HG02678 (cell line): ENCODE results near the gene CAPZB.

Experiments
- ATAC-seq: cut with Tn5 transposase; IDR thresholded peaks from one replicate; pipeline ENCODE4 v1.9.1; 2021; ENCODE audit warnings: mild to moderate bottlenecking, moderate library complexity; ENCODE audit not compliant: unreplicated experiment

CAPZB gene

DNA sequence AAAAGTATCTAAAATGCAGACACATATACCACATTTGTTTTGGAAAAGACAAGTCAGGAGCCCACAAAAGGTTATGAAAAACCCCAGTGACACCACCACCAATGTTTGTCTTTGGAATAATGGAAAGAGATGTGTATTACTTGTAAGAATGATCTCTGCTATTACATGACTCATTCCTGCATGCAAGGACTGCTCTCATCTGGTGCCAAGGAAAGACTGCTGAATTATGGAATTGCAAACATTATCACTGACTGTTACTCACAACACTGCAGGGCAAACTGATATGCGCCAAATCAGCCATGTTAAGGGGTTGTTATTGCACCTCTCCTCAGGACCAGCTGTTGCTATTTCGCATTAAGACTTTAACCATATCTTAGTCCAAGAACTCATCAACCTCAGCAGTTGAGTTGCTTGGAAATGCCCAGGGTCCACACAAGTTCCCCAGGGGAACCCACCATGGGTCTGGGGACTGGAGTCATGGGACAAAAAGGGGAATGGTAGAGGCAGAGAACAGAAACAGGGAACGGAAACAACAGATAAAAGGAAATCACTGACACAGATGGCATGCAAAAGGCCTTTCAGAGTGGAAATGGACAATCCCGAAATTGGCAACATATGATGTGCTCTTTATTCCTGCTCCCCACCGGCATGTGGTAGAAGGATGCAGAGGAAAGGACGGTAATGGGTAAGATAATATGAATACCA lies 34.4 kb downstream of the CAPZB start:
- no peak for ATAC-seq

DNA sequence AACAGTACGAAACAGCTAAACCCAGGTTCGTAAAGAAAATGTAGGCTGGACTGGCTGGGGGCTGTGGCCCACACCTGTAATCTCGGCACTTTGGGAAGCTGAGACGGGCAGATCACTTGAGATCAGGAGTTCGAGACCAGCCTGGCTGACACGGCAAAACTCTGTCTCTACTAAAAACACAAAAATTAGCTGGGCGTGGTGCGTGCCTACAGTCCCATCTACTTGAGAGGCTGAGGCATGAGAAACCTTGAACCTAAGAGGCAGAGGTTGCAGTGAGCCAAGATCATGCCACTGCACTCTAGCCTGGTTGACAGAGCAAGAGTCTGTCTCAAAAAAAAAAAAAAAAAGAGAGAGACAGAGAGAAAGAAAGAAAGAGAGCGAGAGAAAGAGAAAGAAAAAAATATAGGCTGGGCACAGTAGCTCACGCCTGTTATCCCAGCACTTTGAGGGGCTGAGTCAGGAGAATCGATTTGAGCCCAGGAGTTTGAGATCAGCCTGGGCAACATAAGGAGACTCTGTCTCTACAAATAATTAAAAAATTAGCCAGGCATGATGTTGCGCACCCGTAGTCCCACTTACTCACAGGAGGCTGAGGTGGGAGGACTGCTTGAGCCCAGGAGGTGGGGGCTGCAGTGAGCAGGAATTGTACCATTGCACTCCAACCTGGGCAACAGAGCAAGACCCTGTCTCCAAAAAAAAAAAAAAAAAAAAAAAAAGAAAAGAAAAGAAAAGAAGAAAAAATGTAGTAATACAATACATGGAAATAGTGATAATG lies 35.7 kb downstream of the CAPZB start:
- no peak for ATAC-seq

DNA sequence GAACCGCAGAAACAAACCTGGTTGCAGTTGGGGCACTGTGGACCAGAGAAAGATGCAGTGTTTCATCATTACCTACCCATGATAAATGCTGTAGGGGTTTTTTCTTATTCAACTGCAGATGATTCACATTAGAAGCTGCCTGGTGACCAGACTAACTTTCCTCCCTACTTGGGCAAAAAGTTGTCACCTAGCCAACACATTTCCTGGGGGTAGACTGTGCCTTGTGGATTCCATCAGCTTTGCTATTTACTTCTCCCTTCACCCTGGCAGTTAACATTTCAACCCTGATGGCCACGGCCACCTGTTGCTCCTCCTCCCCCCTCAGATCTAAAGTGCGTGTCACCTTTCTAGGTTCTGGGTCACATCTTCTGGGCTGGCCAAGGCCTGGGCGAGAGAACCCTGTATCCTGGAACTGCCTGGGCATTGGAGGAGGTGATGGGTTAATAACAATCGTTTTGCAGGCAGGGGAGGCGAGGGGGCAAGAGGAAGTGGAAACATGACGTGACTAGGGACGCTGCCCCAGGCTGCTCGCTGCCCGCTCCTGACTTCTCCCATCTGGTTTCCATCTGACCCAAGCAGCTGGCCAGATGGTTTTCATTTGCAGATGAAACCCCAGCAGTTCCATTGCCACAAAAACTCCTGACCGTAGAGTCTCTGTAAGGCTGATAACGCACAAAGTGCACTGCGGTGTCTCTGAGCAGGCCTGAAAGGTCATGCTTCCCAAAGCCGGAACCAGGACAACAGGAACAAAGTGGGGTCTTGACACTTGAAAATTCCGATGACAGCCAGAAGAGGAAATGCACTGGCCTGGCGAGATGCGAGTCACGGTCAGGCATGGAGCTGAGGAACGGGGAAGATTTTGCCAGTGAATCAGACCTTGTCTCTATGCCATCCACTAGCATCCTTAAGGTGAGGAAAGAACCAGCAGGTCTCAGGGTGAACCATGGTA lies 36.6 kb downstream of the CAPZB start:
- ATAC-seq = no peak

DNA sequence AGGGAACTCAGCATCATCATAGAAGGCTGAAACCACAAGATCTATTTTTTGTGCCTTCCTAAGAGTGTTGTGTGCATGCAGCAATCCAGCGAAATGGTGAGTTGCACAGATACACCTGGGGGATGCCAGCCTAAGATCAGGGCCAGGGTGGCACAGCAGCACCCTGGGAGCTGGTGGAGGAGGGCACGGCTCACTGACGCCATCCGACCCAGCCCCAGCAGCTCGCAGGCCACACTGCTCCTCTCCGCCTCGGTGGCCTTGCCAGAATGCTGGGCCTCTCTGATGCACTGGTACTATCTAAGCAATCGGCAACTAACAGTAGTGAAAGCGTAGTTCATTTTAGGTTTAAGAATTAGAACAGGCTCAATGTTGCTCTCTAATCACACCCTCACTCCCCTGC lies 37.8 kb downstream of the CAPZB start:
- no peak for ATAC-seq

DNA sequence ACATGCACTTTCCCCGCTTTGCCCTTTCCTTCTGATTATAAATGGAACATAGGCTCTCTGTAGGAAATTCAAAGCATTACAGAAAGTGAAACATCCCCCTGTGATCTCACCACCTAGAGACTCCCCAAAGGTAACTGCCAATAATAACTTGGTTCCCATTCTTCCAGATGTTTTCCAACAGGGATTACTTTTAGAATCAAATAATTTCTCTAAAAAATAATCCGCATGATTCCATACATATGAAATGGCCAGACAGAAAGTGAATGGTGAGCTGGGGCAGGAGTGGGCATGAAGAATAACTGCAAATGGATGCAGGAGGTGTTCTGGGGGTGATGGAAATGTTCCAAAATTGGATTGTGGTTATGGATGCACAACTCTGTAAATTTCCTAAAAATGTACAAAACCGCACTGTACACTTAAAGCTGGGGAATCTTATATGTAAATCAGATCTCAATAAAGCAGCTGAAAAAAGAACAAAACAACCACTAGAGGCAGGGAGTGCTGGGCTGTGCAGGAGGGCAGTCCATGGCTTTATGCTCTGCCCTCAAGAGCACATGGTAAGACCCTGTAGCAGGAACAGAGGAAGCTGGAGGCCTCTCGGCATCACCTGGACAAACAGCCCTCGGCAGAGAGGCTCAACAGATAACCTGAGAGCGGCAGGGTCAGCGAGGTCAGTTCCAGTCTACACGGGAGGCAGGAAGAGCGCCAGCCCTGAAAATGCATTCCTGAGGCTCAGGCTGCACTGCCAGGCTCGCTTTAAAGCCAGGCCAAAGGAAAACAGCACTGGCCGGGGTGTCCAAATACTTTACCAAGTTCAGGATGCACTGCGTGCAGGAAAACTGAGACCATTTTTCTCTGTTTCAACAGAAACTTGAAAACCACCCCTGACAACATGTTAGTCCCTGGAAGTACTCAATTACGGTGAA lies 39.7 kb downstream of the CAPZB start:
- no peak for ATAC-seq

DNA sequence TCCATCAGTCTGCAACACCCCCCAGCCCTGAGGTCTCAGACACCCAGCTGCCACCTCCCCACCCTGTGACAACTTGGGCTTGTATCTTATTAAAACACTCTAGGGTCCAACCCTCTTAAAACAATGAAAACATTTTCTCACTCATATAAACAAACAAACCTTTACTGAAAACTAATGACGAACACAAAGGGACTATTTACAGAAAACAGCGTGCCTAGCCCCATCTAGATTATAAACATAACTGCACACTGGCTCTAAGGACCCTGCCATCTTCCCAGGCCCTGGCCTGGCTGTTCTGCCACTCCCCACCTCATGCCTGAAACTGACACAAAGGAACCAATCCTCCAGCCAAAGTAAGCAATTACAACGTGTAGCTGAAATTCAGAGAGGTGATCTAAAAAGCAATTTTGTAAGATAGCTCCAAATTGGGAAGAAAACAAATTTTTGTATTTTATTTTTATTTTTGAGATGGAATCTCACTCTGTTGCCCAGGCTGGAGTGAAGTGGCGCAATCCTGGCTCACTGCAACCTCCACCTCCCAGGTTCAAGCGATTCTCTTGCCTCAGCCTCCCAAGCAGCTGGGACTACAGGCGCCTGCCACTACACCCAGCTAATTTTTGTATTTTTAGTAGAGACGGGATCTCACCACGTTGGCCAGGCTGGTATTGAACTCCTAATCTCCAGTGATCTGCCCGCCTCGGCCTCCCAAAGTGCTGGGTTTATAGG lies 40.9 kb downstream of the CAPZB start:
- ATAC-seq = no peak

DNA sequence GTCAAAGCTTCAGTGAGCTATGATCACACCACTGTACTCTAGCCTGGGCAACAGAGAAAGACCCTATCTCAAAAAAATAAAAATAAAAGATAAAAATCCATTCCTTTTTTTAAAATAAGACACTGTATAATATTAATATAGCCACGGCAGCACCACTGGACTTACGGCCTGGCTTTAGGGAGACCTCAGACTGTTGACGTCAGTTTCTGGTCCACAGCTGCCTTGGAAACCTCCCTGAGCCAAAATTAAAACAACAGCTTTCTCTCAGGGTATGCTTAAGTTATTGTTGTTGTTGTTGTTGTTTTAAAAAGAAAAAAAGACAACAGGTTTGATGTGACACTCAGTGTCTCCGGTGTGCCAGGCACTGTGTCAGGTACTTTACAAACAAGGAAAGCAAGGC lies 42.0 kb downstream of the CAPZB start:
- no peak for ATAC-seq

DNA sequence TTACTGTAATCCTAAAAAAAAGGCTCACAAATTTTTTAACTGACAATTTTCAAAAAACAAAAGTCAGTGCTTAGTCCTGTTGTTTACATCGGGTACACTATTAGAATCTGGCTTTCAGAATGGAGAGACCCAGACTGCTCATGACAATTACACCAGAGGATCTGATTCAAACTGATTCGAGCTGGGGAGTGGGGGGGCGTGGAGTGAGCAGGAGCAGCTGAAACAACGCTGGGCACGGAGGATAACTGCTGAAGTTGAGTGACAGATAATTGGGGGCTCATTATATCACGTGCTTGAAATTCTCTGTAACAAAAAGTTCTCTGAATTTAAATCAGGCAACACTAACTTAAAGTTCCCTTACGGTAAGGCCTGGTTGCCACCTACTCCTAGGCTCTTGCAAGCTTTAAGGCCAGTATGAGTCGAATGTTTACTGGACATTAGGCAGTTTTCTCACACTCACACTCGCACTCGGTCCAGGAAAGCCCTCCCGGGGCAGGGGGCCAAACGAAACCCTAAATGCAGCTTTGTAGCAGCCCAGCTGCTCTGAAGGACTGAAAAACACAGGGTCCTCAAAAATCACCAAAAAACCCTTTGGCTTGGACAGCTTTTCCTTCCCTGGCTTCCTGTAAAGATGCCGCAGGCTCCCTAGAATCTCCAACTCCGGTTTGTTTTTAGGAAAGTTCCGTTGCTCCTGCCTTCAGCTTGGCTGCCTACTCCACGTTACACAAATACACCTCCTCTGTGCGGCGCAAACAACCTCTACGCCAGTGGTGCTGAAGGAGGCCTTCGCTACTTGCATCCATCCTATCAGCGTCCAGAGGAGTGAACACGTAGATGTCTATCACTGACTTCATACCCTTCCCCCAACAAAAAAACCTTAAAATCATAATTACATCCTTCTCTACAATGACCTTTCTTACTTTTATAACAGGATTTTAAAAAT lies 42.9 kb downstream of the CAPZB start:
- ATAC-seq = no peak

DNA sequence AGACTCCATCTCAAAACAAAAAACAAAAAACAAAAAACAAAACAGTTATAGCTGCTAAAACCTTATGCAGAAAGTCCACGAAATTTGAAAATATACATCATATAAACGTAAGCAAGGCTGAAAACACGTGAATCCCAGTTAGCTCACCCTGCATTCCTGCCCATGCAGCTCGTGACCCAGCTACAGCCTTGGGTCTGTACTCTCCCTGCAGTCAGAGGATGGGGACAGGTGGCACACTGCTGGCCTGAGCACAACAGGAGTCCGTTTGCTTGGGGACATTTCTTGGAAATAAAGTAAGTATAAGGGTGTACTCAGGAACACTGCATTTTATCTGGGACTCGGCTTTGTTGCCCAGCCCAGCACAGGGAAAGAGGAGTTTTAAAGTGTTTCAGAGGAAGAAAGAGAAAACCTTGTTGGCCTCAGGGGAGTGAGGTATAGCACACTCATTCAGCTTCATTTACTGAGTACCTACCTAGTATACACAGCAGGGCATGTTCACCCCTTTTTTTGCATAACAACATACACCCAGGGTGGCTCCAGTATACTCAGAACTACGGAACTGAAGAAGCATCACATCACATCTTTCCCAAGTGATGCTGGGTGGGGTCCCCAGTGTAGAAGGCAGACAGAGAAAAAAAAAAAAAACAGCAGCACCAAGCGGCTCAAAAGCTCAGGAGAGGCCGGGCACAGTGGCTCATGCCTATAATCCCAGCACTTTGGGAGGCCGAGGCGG lies 44.1 kb downstream of the CAPZB start:
- no peak for ATAC-seq

DNA sequence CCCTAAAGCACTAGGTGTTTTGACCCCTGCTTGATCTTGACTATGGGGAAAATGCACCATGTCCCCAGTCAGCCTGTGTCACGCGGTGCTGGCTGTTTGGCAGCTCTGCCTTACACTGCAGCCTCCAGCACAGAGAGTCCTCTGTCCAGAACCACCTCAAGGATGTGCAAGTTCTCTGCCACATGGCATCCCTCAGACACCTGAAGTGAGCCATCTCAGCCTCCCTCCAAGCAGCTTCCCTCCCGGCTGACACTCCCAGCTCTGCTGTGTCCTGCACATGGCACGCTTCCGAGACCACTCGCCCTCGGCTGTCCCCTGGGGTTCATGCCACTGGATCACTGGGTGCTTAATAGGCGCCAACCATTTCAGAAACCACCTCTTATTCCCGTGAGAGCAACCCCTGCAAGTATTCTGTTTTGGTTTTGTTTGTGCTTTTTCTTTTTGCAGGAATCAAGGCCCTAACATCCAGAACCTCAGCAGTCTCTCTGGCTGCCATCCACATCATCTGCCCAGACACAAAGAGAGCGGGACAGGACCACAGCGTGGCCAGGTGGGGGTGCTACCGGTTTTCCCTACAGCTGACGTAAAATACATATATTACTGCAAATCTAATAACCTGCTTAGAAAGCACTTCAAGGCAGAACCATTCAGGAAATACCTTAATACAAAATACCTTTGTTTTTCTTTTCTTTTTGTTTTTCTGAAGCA lies 45.7 kb downstream of the CAPZB start:
- no peak for ATAC-seq

DNA sequence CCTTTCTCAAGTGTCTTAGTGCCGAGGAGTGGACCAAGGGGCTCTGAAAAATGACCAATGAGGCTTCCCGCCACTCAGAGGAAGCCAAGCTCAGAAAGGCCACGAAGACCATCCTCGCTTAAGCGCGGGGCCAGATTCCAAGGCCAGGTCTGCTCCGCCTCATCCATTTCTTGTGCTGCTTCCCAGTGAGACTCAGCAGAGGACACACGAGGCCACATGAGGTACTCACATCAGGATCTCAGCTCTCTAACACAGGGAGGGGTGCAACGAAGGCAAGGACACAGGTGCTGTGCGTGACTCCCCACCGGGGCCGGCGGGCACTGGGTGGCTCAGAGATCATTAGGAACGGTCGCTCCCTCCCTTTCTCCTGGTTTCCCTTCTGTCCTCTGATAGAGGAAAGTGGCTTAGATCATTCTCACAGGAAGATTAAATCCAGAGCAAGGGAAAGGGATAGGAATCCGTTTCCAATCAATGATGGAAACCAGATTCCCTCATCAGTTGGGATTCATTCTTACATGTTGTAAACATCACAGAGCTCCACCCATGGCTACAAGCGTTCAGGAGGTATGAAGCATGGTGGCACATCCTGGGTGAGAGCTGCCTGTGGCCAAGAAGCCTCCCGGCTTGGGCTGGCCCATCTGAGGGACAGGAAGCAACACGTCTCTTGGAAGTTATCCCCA lies 46.7 kb downstream of the CAPZB start:
- no peak for ATAC-seq

DNA sequence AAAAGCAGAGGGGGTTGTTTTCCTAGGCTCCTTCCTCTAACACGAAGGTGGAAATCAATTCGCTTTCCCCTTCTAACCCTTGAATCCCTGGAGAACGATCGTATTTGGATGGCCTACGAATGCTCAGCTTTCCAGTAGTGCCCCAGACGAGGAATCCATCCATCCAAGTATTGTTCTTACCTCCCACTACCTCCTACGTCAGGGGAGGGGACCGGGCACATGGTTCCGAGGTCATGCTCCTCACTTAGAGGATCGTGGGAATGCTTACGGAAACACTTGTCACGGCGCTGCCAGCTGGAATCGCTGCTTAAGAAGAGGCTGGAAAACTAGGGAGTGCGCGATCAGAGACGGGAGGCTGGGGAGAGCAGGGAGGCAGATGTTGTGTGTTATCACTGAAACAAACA lies 47.4 kb downstream of the CAPZB start:
- ATAC-seq = no peak

DNA sequence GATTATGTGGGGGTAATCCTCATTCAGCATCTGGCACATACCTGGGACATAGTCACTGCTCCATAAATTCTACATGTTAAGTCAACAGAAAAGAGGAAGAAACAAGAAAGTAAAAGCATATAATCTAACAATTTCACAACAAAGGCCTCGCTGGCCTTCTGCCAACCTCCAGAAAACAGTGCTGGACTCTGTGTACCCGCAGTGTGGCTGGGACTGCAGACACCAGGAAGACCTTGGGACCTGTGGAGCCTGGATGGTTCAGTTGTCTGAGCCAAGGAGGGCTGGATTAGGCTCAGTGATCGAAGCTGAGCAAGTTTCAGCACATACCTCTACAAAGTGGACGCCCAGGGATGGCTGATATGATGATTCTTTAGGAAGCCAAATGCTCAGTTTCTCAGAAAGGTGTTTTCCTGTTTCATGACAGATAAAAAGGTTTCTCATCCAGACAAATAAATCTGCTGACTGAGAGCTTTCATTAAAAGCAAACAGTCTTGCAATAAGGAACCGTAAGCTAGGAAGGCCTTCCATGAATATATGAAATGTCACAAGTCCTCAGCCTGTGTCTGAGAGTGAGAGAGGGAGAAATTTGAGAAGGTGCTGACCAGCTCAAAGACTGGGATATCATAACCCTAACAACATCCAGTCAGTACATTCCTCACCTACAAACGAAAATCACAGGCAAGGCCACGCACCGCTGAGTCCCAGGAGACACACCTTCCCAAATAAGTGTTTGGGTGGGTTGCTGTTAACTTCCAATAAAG lies 48.4 kb downstream of the CAPZB start:
- no peak for ATAC-seq

DNA sequence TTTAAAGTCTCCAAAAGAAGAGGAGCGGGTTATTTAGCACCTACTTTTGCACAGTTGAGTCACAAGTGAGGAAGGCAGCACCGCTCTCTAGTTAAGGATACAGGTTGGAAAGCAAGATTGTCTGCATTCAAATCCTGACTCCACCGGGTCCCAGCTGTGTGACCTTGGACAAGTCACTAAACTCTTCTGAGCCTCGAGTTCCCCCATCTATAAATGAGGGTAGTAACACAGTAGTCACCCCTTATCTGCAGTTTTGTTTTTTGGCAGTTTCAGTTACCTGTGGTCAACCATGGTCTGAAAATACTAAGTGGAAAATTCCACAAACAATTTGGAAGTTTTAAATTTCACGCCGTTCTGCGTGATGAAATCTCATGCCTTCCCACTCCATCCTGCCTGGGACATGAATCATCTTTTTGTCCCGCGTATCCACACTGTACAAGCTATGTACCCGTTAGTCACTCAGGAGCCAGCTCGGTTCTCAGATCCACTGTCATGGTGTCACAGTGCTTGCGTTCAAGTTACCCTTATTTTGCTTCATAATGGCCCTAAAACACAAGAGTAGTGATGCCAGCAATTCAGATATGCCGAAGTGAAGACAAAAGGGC lies 49.4 kb downstream of the CAPZB start:
- no peak for ATAC-seq

DNA sequence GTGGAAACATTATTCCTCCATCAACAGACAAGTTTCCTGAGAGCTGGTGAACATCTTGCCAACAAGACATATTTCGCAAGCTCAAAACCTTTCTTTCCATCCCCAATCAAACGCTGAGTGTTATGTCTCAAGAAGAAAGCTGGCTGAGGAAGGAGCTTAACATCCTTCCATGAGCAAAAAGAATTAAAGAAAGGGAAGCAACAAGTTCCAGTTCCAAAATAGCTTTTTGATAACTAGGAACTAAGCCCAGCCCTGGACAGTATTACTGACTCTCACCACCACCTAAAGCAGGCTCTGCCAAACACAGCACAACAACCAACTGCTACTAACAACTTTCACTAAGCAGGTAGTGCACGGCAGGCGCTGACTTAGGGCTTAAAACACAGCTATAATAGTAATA lies 50.2 kb downstream of the CAPZB start:
- no peak for ATAC-seq

DNA sequence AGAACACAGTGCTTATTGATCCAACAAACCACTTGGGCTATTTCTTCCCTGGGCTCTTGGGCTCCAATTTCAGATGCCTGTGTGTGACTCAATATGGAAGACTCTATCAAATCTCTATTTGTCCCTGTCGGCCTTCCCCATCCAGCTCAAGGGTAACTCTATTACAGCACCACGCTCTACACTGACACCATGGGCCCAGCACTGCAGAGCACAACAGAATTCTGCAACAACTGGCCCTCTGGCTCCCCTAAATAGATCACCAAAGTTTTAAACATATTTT lies 51.7 kb downstream of the CAPZB start:
- no peak for ATAC-seq
